GM20000 (cell line): ENCODE measurements around the gene MSRB3.

Experiments
- DNase-seq: peaks from one replicate; pipeline ENCODE4 v3.0.0; 2012; ENCODE audit warnings: low spot score
- TF ChIP-seq, protein P1 (sequence below): IDR thresholded peaks from 2 replicates; pipeline ENCODE4 v1.5.1; 2012; ENCODE audit warnings: mild to moderate bottlenecking, control low read depth; ENCODE audit errors: extremely low read depth, missing control alignments

MSRB3 gene

GRCh38 chr12:65432114-65432513 is 153.6 kb downstream of the MSRB3 start:
- no peak for DNase-seq
- TF ChIP-seq, protein P1, sequence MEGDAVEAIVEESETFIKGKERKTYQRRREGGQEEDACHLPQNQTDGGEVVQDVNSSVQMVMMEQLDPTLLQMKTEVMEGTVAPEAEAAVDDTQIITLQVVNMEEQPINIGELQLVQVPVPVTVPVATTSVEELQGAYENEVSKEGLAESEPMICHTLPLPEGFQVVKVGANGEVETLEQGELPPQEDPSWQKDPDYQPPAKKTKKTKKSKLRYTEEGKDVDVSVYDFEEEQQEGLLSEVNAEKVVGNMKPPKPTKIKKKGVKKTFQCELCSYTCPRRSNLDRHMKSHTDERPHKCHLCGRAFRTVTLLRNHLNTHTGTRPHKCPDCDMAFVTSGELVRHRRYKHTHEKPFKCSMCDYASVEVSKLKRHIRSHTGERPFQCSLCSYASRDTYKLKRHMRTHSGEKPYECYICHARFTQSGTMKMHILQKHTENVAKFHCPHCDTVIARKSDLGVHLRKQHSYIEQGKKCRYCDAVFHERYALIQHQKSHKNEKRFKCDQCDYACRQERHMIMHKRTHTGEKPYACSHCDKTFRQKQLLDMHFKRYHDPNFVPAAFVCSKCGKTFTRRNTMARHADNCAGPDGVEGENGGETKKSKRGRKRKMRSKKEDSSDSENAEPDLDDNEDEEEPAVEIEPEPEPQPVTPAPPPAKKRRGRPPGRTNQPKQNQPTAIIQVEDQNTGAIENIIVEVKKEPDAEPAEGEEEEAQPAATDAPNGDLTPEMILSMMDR = no peak

GRCh38 chr12:65432651-65433050 is 154.2 kb downstream of the MSRB3 start:
- no peak for DNase-seq
- TF ChIP-seq, protein P1 = no peak

DNA sequence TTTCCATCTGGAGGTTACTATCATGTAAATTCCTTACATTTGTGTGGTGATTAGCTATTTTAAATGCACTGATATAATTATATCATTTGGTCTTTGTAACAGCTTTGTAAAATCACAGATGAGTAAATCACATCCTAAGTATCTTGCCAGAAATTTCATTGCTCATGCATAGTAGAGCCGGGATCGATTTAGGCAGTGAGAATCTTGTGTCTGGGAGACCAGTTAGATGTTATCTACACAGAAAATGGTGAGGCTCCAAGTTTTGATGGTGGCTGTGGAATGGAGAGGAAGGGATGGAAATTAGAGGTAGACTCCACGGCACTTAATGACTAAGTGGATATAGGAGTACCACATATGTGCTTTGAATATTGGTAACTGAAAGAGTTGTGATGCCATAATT is 156.3 kb downstream of the MSRB3 start:
- TF ChIP-seq, protein P1 = no peak
- no peak for DNase-seq

DNA sequence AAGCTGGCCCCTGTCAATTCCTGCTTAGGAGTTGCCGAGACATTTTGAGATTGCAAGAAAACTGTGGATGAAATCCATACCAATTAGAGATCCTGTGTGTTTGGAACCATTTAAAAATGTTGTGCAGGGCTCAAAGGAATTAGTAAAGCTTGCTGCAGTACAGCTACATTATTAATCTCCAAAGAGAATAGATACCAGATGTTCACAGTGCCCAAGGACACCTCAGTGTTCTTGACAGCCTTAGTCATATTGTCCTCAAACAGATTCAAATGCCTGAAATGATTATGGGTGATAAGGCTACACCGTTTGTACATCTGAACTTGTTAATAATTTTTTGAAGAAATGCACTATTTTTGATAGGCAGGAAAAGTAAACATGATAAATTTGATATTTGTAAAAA is 164.6 kb downstream of the MSRB3 start:
- no peak for DNase-seq
- TF ChIP-seq, protein P1 = no peak

DNA sequence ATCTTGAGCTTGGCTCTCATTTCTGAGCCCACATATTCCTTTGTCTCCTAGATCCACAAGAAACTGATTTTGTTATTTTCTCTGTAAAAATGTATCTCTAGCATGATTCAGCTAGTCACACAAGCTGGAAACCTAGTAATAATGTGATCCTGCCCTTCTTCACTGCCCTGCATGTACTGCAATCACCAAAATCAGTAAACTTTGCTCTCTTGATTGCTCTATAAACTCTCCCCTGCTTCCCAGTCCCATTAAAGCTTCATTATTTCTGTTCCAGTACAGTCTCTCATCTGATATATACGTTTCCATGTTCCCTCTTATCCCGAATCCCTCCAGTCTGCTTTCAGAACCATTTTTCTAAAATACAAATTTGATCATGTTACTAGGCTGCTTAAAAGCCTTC is 166.5 kb downstream of the MSRB3 start:
- no peak for DNase-seq
- TF ChIP-seq, protein P1 = no peak

DNA sequence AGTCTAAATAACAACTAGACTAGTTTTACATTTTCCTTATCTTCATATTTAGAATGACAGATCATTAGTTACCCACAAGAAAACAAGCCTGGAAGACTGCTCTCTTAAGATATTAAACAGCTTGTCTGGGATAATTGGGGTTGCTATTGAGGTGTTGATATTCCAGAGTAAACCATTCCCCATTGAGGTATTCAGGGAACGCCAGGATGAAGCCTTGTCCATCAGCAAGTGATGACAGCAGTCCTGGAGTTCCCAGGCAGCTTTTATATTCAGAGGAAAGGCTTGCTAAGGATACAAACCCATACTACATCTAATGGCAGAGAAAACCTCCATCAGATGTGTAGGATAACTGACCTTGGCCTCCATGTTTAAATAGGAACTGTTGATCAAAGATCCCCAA is 168.4 kb downstream of the MSRB3 start:
- TF ChIP-seq, protein P1 = no peak
- no peak for DNase-seq

GRCh38 chr12:65449400-65449799 is 170.9 kb downstream of the MSRB3 start:
- DNase-seq = no peak
- TF ChIP-seq, protein P1 = no peak
